Measurements from ENCODE around the gene CA10. TPM values are rescaled to one million over a fixed set of nuclear protein-coding genes. Genes with fewer than 3 reads are reported as not detected.

The CA10 gene
- polyA plus RNA-seq, 1 donor from 2014 or later, result 6.2 TPM

DNA sequence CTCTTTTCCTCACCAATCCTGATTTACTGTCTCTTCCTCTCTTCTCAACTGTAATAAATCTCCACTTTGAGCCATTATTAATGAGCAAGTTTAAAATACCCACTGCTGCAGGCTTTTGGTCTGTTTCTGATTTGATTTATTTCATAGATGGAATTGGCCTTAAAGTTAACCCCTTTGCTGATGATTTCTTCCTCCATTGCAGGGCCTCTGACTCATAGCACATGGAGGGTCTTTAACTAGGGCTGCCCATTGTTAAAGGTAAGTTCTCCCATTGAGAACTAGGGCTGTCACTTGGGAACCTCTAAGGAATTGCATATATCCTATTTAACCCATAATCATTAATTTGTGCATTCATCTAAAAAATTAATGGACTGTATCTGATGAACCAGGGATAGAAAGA is 221.2 kb downstream of the CA10 start:
- Histone ChIP-seq H3K9ac (ENCODE audit: low read length) (no peak overlapping the region), H4K20me1 (ENCODE audit: insufficient read depth) (no peaks in the 10 kb centered on the region), H3K27ac (ENCODE audit: low read length) (no peak overlapping the region), H2AFZ (ENCODE audit: low read depth, low read length) (no peak overlapping the region), H3K79me2 (replicated peaks; ENCODE audit: insufficient read depth, low read length) (no peaks in the 10 kb centered on the region), H3K4me3 (ENCODE audit: low read length) (no peak overlapping the region), H3K27me3 (ENCODE audit: insufficient read depth, low read depth, low read length) (no peaks in the 10 kb centered on the region), H3K9me2 (ENCODE audit: insufficient read depth, low read length) (no peaks in the 10 kb centered on the region), H3F3A (ENCODE audit: insufficient read depth, low read length, poor library complexity, severe bottlenecking) (no peaks in the 10 kb centered on the region), H3K9me3 (ENCODE audit: low read length) (no peaks in the 10 kb centered on the region), H3K4me2 (ENCODE audit: low read length) (no peak overlapping the region), H3K36me3 (ENCODE audit: insufficient read depth, low read length) (no peaks in the 10 kb centered on the region)
- TF ChIP-seq POLR2AphosphoS5 (IDR thresholded peaks at IDR 0.05) (no peak), MXI1 (conservative IDR thresholded peaks at IDR 0.05; ENCODE audit: poor library complexity, severe bottlenecking) (no peak), SMC3 (conservative IDR thresholded peaks at IDR 0.05; ENCODE audit: poor library complexity) (no peak), TAF1 (IDR thresholded peaks at IDR 0.05; ENCODE audit: low read depth) (no peak), EZH2 (IDR thresholded peaks at IDR 0.05; ENCODE audit: borderline replicate concordance, insufficient read depth, low read length, poor library complexity, severe bottlenecking) (no peak), EP300 (conservative IDR thresholded peaks at IDR 0.05; ENCODE audit: poor library complexity, severe bottlenecking) (no peak), RAD21 (conservative IDR thresholded peaks at IDR 0.05) (no peak)
- TF ChIP-seq, protein P1, sequence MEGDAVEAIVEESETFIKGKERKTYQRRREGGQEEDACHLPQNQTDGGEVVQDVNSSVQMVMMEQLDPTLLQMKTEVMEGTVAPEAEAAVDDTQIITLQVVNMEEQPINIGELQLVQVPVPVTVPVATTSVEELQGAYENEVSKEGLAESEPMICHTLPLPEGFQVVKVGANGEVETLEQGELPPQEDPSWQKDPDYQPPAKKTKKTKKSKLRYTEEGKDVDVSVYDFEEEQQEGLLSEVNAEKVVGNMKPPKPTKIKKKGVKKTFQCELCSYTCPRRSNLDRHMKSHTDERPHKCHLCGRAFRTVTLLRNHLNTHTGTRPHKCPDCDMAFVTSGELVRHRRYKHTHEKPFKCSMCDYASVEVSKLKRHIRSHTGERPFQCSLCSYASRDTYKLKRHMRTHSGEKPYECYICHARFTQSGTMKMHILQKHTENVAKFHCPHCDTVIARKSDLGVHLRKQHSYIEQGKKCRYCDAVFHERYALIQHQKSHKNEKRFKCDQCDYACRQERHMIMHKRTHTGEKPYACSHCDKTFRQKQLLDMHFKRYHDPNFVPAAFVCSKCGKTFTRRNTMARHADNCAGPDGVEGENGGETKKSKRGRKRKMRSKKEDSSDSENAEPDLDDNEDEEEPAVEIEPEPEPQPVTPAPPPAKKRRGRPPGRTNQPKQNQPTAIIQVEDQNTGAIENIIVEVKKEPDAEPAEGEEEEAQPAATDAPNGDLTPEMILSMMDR (IDR thresholded peaks at IDR 0.05; ENCODE audit: poor library complexity, severe bottlenecking), result no peak
- TF ChIP-seq, protein P2, sequence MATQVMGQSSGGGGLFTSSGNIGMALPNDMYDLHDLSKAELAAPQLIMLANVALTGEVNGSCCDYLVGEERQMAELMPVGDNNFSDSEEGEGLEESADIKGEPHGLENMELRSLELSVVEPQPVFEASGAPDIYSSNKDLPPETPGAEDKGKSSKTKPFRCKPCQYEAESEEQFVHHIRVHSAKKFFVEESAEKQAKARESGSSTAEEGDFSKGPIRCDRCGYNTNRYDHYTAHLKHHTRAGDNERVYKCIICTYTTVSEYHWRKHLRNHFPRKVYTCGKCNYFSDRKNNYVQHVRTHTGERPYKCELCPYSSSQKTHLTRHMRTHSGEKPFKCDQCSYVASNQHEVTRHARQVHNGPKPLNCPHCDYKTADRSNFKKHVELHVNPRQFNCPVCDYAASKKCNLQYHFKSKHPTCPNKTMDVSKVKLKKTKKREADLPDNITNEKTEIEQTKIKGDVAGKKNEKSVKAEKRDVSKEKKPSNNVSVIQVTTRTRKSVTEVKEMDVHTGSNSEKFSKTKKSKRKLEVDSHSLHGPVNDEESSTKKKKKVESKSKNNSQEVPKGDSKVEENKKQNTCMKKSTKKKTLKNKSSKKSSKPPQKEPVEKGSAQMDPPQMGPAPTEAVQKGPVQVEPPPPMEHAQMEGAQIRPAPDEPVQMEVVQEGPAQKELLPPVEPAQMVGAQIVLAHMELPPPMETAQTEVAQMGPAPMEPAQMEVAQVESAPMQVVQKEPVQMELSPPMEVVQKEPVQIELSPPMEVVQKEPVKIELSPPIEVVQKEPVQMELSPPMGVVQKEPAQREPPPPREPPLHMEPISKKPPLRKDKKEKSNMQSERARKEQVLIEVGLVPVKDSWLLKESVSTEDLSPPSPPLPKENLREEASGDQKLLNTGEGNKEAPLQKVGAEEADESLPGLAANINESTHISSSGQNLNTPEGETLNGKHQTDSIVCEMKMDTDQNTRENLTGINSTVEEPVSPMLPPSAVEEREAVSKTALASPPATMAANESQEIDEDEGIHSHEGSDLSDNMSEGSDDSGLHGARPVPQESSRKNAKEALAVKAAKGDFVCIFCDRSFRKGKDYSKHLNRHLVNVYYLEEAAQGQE (IDR thresholded peaks at IDR 0.05; ENCODE audit: borderline replicate concordance), result no peak

DNA sequence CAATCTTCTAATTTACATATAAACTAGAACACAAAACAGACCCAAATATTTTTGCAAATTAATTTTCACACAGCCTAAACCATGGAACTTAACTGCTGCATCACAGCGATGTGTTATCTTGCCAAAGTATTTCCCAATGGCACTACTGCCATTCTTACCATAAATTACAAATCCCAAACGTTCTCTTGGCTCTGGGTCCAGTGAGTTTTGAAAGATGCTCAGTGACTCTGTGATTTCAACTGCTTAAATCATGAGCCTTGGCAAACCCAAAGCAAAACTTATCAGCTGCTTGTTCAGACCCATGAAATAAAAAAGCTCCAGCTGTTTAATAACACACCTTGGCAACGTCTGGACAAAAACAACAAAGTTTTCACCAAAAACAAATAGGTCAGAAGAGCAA is 223.0 kb downstream of the CA10 start:
- H3K27ac ChIP-seq (ENCODE audit: low read length), result no peak overlapping the region
- no peaks in the 10 kb centered on the region for H4K20me1 ChIP-seq (ENCODE audit: insufficient read depth)
- H3K79me2 ChIP-seq (replicated peaks; ENCODE audit: insufficient read depth, low read length), result no peaks in the 10 kb centered on the region
- no peak overlapping the region for H3K4me2 ChIP-seq (ENCODE audit: low read length)
- H3K9me2 ChIP-seq (ENCODE audit: insufficient read depth, low read length), result no peaks in the 10 kb centered on the region
- H3K27me3 ChIP-seq (ENCODE audit: insufficient read depth, low read depth, low read length), result no peaks in the 10 kb centered on the region
- TF ChIP-seq SMC3 (conservative IDR thresholded peaks at IDR 0.05; ENCODE audit: poor library complexity) (no peak), RAD21 (conservative IDR thresholded peaks at IDR 0.05) (no peak), EZH2 (IDR thresholded peaks at IDR 0.05; ENCODE audit: borderline replicate concordance, insufficient read depth, low read length, poor library complexity, severe bottlenecking) (no peak), POLR2AphosphoS5 (IDR thresholded peaks at IDR 0.05) (no peak), MXI1 (conservative IDR thresholded peaks at IDR 0.05; ENCODE audit: poor library complexity, severe bottlenecking) (no peak), TAF1 (IDR thresholded peaks at IDR 0.05; ENCODE audit: low read depth) (no peak), EP300 (conservative IDR thresholded peaks at IDR 0.05; ENCODE audit: poor library complexity, severe bottlenecking) (no peak)
- TF ChIP-seq, protein P2 (IDR thresholded peaks at IDR 0.05; ENCODE audit: borderline replicate concordance), result no peak
- TF ChIP-seq, protein P1 (IDR thresholded peaks at IDR 0.05; ENCODE audit: poor library complexity, severe bottlenecking), result no peak
- H2AFZ ChIP-seq (ENCODE audit: low read depth, low read length), result no peak overlapping the region
- no peaks in the 10 kb centered on the region for H3K9me3 ChIP-seq (ENCODE audit: low read length)
- H3K9ac ChIP-seq (ENCODE audit: low read length), result no peak overlapping the region
- H3K4me3 ChIP-seq (ENCODE audit: low read length), result no peak overlapping the region
- no peaks in the 10 kb centered on the region for H3K36me3 ChIP-seq (ENCODE audit: insufficient read depth, low read length)
- H3F3A ChIP-seq (ENCODE audit: insufficient read depth, low read length, poor library complexity, severe bottlenecking), result no peaks in the 10 kb centered on the region
